Measurements from ENCODE around the gene RYR2. TPM values are rescaled to one million over a fixed set of nuclear protein-coding genes. Genes with fewer than 3 reads are reported as not detected.

RYR2 gene
- total and polyA plus RNA-seq, 2 donors = 0.21 to 0.38 TPM

- Histone ChIP-seq H3K27ac (ENCODE audit: low read depth in 1 of 2, low read length in 1 of 2) (no peak overlapping the region), H3K9me3 (ENCODE audit: control insufficient read depth in 2 of 2, insufficient read depth in 1 of 2, low read length in 1 of 2) (no peaks in the 10 kb centered on the region), H3K36me3 (ENCODE audit: control insufficient read depth in 2 of 2, insufficient read depth in 2 of 2, low read length in 1 of 2) (no peaks in the 10 kb centered on the region), H3K4me1 (ENCODE audit: control insufficient read depth in 2 of 2, insufficient read depth in 2 of 2, low read length in 2 of 2) (peaks cover 0 to 6% of the 10 kb centered on the region in 2 donors), H3K4me3 (ENCODE audit: low read length in 2 of 2) (no peak overlapping the region), H3K27me3 (ENCODE audit: control insufficient read depth in 2 of 2, insufficient read depth in 1 of 2, low read length in 1 of 2) (no peaks in the 10 kb centered on the region)
- DNase-seq (ENCODE audit: low read depth in 6 of 9, low spot score in 9 of 9) = no peak
- WGBS = 94% methylated on average over 4 of the region's 4 CpGs
These were observed 827.0 kb downstream of the RYR2 start for GRCh38 chr1:237868817-237869600.

- DNase-seq (ENCODE audit: low read depth in 6 of 9, low spot score in 9 of 9) = no peak
- Histone ChIP-seq H3K36me3 (ENCODE audit: control insufficient read depth in 2 of 2, insufficient read depth in 2 of 2, low read length in 1 of 2) (no peaks in the 10 kb centered on the region), H3K4me3 (ENCODE audit: low read length in 2 of 2) (no peak overlapping the region), H3K9me3 (ENCODE audit: control insufficient read depth in 2 of 2, insufficient read depth in 1 of 2, low read length in 1 of 2) (no peaks in the 10 kb centered on the region), H3K27me3 (ENCODE audit: control insufficient read depth in 2 of 2, insufficient read depth in 1 of 2, low read length in 1 of 2) (no peaks in the 10 kb centered on the region), H3K4me1 (ENCODE audit: control insufficient read depth in 2 of 2, insufficient read depth in 2 of 2, low read length in 2 of 2) (no peaks in the 10 kb centered on the region), H3K27ac (ENCODE audit: low read depth in 1 of 2, low read length in 1 of 2) (no peak overlapping the region)
- WGBS = 85% methylated on average over 4 of the region's 4 CpGs
These were observed 831.7 kb downstream of the RYR2 start for GRCh38 chr1:237873487-237874211.

- Histone ChIP-seq H3K9me3 (ENCODE audit: control insufficient read depth in 2 of 2, insufficient read depth in 1 of 2, low read length in 1 of 2) (no peaks in the 10 kb centered on the region), H3K27me3 (ENCODE audit: control insufficient read depth in 2 of 2, insufficient read depth in 1 of 2, low read length in 1 of 2) (no peaks in the 10 kb centered on the region), H3K27ac (ENCODE audit: low read depth in 1 of 2, low read length in 1 of 2) (no peak overlapping the region), H3K4me3 (ENCODE audit: low read length in 2 of 2) (no peak overlapping the region), H3K36me3 (ENCODE audit: control insufficient read depth in 2 of 2, insufficient read depth in 2 of 2, low read length in 1 of 2) (no peaks in the 10 kb centered on the region), H3K4me1 (ENCODE audit: control insufficient read depth in 2 of 2, insufficient read depth in 2 of 2, low read length in 2 of 2) (no peaks in the 10 kb centered on the region)
- 94% methylated on average over 8 of the region's 8 CpGs for WGBS
- no peak for DNase-seq (ENCODE audit: low read depth in 6 of 9, low spot score in 9 of 9)
These were observed 833.3 kb downstream of the RYR2 start for GRCh38 chr1:237875291-237875690.

GRCh38 chr1:237877631-237878030 lies 835.6 kb downstream of the RYR2 start:
- H3K4me3 ChIP-seq (ENCODE audit: low read length in 2 of 2) = no peak overlapping the region
- no peaks in the 10 kb centered on the region for H3K27me3 ChIP-seq (ENCODE audit: control insufficient read depth in 2 of 2, insufficient read depth in 1 of 2, low read length in 1 of 2)
- H3K9me3 ChIP-seq (ENCODE audit: control insufficient read depth in 2 of 2, insufficient read depth in 1 of 2, low read length in 1 of 2) = no peaks in the 10 kb centered on the region
- H3K27ac ChIP-seq (ENCODE audit: low read depth in 1 of 2, low read length in 1 of 2) = no peak overlapping the region
- no peaks in the 10 kb centered on the region for H3K36me3 ChIP-seq (ENCODE audit: control insufficient read depth in 2 of 2, insufficient read depth in 2 of 2, low read length in 1 of 2)
- no peaks in the 10 kb centered on the region for H3K4me1 ChIP-seq (ENCODE audit: control insufficient read depth in 2 of 2, insufficient read depth in 2 of 2, low read length in 2 of 2)
- DNase-seq (ENCODE audit: low read depth in 6 of 9, low spot score in 9 of 9) = no peak
- WGBS = 86% methylated on average over 4 of the region's 4 CpGs

- Histone ChIP-seq H3K9me3 (ENCODE audit: control insufficient read depth in 2 of 2, insufficient read depth in 1 of 2, low read length in 1 of 2) (no peaks in the 10 kb centered on the region), H3K4me3 (ENCODE audit: low read length in 2 of 2) (no peak overlapping the region), H3K27ac (ENCODE audit: low read depth in 1 of 2, low read length in 1 of 2) (no peak overlapping the region), H3K36me3 (ENCODE audit: control insufficient read depth in 2 of 2, insufficient read depth in 2 of 2, low read length in 1 of 2) (no peaks in the 10 kb centered on the region), H3K27me3 (ENCODE audit: control insufficient read depth in 2 of 2, insufficient read depth in 1 of 2, low read length in 1 of 2) (no peaks in the 10 kb centered on the region), H3K4me1 (ENCODE audit: control insufficient read depth in 2 of 2, insufficient read depth in 2 of 2, low read length in 2 of 2) (no peaks in the 10 kb centered on the region)
- DNase-seq (ENCODE audit: low read depth in 6 of 9, low spot score in 9 of 9) = no peak
- WGBS = 47% methylated on average over 1 of the region's 1 CpG
These were observed 836.4 kb downstream of the RYR2 start for GRCh38 chr1:237878406-237878805.

GRCh38 chr1:237879195-237879594 lies 837.2 kb downstream of the RYR2 start:
- no peaks in the 10 kb centered on the region for H3K4me1 ChIP-seq (ENCODE audit: control insufficient read depth in 2 of 2, insufficient read depth in 2 of 2, low read length in 2 of 2)
- no peaks in the 10 kb centered on the region for H3K27me3 ChIP-seq (ENCODE audit: control insufficient read depth in 2 of 2, insufficient read depth in 1 of 2, low read length in 1 of 2)
- no peak overlapping the region for H3K4me3 ChIP-seq (ENCODE audit: low read length in 2 of 2)
- H3K36me3 ChIP-seq (ENCODE audit: control insufficient read depth in 2 of 2, insufficient read depth in 2 of 2, low read length in 1 of 2) = no peaks in the 10 kb centered on the region
- H3K27ac ChIP-seq (ENCODE audit: low read depth in 1 of 2, low read length in 1 of 2) = no peak overlapping the region
- no peaks in the 10 kb centered on the region for H3K9me3 ChIP-seq (ENCODE audit: control insufficient read depth in 2 of 2, insufficient read depth in 1 of 2, low read length in 1 of 2)
- peak in 1 of 9 donors; percentile 13 for DNase-seq (ENCODE audit: low read depth in 6 of 9, low spot score in 9 of 9)

Other genes starting within 250 kb of the RYR2 start
- 25.0 TPM for gene MTR, start 246.9 kb upstream of the RYR2 start, total RNA-seq
- gene MTR, start 246.9 kb upstream of the RYR2 start, polyA plus RNA-seq = 12.5 TPM
- not detected for gene MT1HL1, start 37.7 kb upstream of the RYR2 start, total RNA-seq
- gene MT1HL1, start 37.7 kb upstream of the RYR2 start, polyA plus RNA-seq = not detected